Cardiac muscle cell (in vitro differentiated cells and primary cell): ENCODE data around the gene SPARC. TPM values are rescaled to one million over a fixed set of nuclear protein-coding genes. Genes with fewer than 3 reads are reported as not detected.

Experiments used
- DNase-seq, 2 donors: peaks; one replicate each; pipeline versions ENCODE4 v3.0.0 to v3.0.0-alpha.2; 2010 to 2017; ENCODE audit warnings: low read depth in 1 of 2, low spot score in 1 of 2
- H3K27ac ChIP-seq: fragments of 200-600 bp; sonication (generic); 2 replicates; pipeline ENCODE4 v1.5.1; 2016
- H3K27me3 ChIP-seq: fragments of 200-600 bp; sonication (generic); 2 replicates; pipeline ENCODE4 v1.6.0; 2016; ENCODE audit warnings: control low read depth
- H3K36me3 ChIP-seq: fragments of 200-600 bp; sonication (generic); 2 replicates; pipeline ENCODE4 v1.5.1; 2016; ENCODE audit warnings: control low read depth
- H3K4me1 ChIP-seq: fragments of 200-600 bp; sonication (generic); 2 replicates; pipeline ENCODE4 v1.8.1; 2017; ENCODE audit warnings: low read depth, mild to moderate bottlenecking, mixed run types
- H3K4me3 ChIP-seq: fragments of 200-600 bp; sonication (generic); 2 replicates; pipeline ENCODE4 v1.5.1; 2016; ENCODE audit warnings: mild to moderate bottlenecking
- H3K9me3 ChIP-seq: fragments of 200-600 bp; sonication (generic); 2 replicates; pipeline ENCODE4 v1.5.1; 2017; ENCODE audit warnings: low read depth, mild to moderate bottlenecking, control low read depth
- polyA plus RNA-seq: library from polyadenylated mRNA; unstranded; fragments of >200 nt; fragmentation: Nextera tagmentation; extraction: Ambion mirVana; gene quantifications from 2 replicates; pipeline ENCODE4 v1.2.1, GENCODE V29; 2016
- total RNA-seq: library from RNA; depleted of rRNA; stranded (reverse); fragments of >200 nt; gene quantifications from 2 replicates; pipeline ENCODE4 v1.2.3, GENCODE V29; 2016
- TF ChIP-seq, protein P1 (sequence below): IDR thresholded peaks from 2 replicates; pipeline ENCODE4 v1.5.1; 2012; ENCODE audit warnings: low read depth, mild to moderate bottlenecking, low read length

SPARC gene
- total and polyA plus RNA-seq, 2 experiments from 2014 or later, result 130 to 705 TPM

DNA sequence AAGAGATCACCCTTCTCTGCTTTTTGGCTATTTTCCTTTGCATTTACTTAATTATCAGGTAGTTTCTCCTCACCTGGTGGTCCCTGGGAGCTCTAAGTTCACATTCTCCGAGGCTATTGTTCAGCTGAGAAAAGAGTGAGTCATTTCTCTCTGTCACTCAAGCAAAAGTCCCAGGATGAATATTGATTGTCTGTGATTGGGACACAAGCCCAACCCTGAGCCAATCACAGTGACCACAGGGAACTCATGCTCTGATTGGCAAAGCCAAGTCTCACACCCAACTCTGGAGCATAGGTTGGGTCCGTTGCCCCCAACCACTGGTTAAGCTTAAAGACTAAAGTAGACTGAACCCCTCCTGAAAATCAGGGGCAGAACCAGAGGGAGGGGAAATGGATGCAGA is 67.8 kb downstream of the SPARC start:
- Histone ChIP-seq H3K27ac (no peak overlapping the region), H3K4me3 (no peak overlapping the region), H3K4me1 (no peaks in the 10 kb centered on the region), H3K27me3 (no peaks in the 10 kb centered on the region), H3K9me3 (no peaks in the 10 kb centered on the region), H3K36me3 (no peaks in the 10 kb centered on the region)
- TF ChIP-seq, protein P1, sequence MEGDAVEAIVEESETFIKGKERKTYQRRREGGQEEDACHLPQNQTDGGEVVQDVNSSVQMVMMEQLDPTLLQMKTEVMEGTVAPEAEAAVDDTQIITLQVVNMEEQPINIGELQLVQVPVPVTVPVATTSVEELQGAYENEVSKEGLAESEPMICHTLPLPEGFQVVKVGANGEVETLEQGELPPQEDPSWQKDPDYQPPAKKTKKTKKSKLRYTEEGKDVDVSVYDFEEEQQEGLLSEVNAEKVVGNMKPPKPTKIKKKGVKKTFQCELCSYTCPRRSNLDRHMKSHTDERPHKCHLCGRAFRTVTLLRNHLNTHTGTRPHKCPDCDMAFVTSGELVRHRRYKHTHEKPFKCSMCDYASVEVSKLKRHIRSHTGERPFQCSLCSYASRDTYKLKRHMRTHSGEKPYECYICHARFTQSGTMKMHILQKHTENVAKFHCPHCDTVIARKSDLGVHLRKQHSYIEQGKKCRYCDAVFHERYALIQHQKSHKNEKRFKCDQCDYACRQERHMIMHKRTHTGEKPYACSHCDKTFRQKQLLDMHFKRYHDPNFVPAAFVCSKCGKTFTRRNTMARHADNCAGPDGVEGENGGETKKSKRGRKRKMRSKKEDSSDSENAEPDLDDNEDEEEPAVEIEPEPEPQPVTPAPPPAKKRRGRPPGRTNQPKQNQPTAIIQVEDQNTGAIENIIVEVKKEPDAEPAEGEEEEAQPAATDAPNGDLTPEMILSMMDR, result no peak
- DNase-seq, result no peak

GRCh38 chr5:151617841-151618710 is 68.6 kb downstream of the SPARC start:
- H3K4me3 ChIP-seq, result no peak overlapping the region

DNA sequence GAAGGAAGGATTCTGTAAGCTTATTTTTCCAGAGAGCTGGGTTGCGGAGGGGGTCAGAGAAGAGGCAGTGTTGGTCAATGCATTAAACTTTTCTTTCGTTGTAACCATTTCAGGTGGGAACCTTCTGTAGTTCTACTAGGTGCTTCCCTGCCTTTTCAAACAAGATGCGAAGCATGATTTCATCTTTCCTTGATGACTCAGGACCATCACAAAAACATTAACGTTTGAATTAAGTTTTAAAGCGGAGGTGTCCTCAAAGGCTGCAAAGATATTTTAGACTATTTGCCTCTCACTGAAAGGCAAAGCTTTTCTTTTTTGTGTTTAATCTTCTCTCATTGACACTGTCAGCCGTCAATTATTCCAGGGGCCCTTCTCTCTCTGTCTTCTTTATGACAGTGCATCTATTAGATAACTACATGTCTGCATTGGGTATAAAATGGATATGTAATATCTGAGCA is 69.3 kb downstream of the SPARC start:
- no peaks in the 10 kb centered on the region for H3K9me3 ChIP-seq
- no peak overlapping the region for H3K27ac ChIP-seq
- H3K4me1 ChIP-seq, result no peaks in the 10 kb centered on the region
- TF ChIP-seq, protein P1, result no peak
- no peaks in the 10 kb centered on the region for H3K27me3 ChIP-seq
- no peak overlapping the region for H3K4me3 ChIP-seq
- DNase-seq, result no peak
- H3K36me3 ChIP-seq, result no peaks in the 10 kb centered on the region

More at GRCh38 chr5:151617841-151618710, 68.6 kb downstream of the SPARC start:
- TF ChIP-seq, protein P1, result no peak
- no peak for DNase-seq
- Histone ChIP-seq H3K9me3 (no peaks in the 10 kb centered on the region), H3K4me1 (no peaks in the 10 kb centered on the region), H3K36me3 (no peaks in the 10 kb centered on the region), H3K27ac (no peak overlapping the region), H3K27me3 (no peaks in the 10 kb centered on the region)

DNA sequence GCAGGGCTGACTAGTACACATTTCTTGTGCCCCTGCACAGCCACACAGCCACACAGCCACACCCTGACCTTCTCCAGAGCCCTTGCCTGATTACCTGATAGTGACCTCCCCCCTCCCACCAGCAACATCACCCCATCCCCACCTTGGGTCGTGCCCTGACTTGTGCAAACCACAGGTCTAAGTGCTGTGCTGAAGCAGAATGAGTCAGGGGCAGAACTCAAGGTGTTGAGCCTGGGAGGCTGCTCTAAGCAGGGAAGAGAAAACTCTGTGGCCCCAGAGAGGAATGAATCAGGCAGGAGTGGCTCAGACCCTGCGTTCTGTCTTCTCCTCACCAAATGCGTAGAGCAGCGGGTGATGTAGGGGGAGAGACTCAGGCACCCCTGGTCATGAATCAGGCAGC is 71.3 kb downstream of the SPARC start:
- no peaks in the 10 kb centered on the region for H3K36me3 ChIP-seq
- TF ChIP-seq, protein P1, result no peak
- H3K4me3 ChIP-seq, result no peak overlapping the region
- no peaks in the 10 kb centered on the region for H3K9me3 ChIP-seq
- H3K4me1 ChIP-seq, result no peaks in the 10 kb centered on the region
- no peak overlapping the region for H3K27ac ChIP-seq
- no peak for DNase-seq
- no peaks in the 10 kb centered on the region for H3K27me3 ChIP-seq

DNA sequence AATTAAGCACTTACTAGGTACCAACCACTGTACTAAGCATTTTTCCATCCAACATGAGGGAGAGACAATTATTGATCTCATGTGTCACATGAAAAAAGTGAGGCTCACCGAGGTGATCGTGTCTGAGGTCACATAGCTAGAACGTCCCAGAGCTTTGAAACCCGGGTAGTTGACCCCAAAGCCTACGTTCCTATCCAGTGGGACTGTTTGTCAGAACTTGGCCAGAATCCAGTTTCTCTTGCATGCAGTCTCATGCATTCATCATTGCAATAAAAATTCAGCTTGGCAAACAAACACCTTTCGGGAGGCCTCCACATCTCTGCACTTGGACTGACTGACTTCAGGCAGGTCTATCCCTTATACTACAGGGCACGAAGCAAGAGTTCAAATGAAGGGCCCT is 72.2 kb downstream of the SPARC start:
- H3K4me3 ChIP-seq, result no peak overlapping the region
- no peaks in the 10 kb centered on the region for H3K9me3 ChIP-seq
- no peaks in the 10 kb centered on the region for H3K4me1 ChIP-seq
- DNase-seq, result no peak
- H3K27ac ChIP-seq, result no peak overlapping the region
- no peaks in the 10 kb centered on the region for H3K27me3 ChIP-seq
- TF ChIP-seq, protein P1, result no peak
- H3K36me3 ChIP-seq, result no peaks in the 10 kb centered on the region
